ENCODE measurements around the gene NCKAP5. TPM values are rescaled to one million over a fixed set of nuclear protein-coding genes. Genes with fewer than 3 reads are reported as not detected.

Gene NCKAP5
- total RNA-seq, 1 donor from 2014 or later, result 7.7 TPM

DNA sequence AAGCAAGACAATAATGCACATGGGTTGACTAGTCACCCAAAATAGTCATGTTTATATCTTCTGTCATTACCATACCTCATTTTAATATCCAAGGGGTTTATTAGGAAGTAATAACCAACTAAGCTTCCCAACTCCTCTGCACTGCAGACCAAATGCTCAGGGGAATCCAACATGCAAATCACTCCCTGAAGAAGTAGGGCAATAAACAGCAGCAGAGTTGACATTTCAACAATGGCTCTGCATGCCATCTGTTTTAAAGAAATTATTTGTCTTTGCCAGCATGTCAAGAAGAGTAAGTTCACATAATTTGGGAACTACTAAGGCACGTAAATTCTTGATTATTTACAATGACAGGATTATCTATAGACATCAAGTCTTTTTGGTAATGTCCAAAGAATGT is 813.9 kb downstream of the NCKAP5 start:
- H3K36me3 Mint-ChIP-seq, result no peaks in the 10 kb centered on the region
- peaks cover 6% of the 10 kb centered on the region for H3K9me3 Mint-ChIP-seq
- peaks cover 24% of the 10 kb centered on the region for H3K4me1 Mint-ChIP-seq (ENCODE audit: unreplicated experiment)
- no peak overlapping the region for H3K27ac Mint-ChIP-seq
- DNase-seq (ENCODE audit: extremely low spot score, unreplicated experiment), result no peak
- no peak overlapping the region for H3K4me3 Mint-ChIP-seq
- TF ChIP-seq, protein P1, sequence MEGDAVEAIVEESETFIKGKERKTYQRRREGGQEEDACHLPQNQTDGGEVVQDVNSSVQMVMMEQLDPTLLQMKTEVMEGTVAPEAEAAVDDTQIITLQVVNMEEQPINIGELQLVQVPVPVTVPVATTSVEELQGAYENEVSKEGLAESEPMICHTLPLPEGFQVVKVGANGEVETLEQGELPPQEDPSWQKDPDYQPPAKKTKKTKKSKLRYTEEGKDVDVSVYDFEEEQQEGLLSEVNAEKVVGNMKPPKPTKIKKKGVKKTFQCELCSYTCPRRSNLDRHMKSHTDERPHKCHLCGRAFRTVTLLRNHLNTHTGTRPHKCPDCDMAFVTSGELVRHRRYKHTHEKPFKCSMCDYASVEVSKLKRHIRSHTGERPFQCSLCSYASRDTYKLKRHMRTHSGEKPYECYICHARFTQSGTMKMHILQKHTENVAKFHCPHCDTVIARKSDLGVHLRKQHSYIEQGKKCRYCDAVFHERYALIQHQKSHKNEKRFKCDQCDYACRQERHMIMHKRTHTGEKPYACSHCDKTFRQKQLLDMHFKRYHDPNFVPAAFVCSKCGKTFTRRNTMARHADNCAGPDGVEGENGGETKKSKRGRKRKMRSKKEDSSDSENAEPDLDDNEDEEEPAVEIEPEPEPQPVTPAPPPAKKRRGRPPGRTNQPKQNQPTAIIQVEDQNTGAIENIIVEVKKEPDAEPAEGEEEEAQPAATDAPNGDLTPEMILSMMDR (conservative IDR thresholded peaks at IDR 0.05), result no peak
- no peaks in the 10 kb centered on the region for H3K27me3 Mint-ChIP-seq

DNA sequence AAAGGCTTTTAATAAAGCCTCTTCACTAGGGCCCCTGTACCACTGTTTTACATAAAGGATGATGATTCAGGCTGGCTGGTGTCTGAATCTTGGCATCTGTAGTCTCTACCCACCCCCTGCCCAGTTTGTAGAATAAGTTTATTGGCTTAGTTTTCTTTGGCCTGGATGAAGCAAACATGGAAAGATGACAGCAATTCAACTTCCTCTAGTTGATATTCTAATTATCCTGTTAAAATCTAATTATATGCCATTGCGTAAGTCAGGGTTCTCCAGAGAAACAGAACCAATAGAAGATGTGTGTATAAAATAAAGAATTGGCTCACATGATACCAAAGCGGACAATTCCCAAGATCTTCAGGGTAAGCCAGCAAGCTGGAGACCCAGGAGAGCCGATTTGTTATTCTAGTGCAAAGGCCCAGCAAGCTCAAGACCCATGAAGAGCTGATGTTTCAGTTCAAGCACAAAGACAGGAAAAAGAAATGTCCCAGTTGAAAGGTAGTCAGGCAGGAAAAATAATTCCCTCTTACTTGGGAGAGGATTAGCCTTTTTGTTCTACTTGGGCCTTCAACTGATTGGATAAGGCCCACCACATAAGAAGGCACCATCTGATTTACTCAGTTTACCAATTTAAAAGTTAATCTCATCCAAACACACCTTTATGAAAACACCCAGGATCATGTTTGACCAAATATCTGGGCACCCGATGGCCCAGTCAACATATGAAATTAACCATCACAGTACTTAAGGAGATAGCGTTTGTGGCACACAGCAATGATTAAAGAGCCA is 815.6 kb downstream of the NCKAP5 start:
- H3K27ac Mint-ChIP-seq, result no peak overlapping the region
- TF ChIP-seq, protein P1 (conservative IDR thresholded peaks at IDR 0.05), result no peak
- peaks cover 19% of the 10 kb centered on the region for H3K4me1 Mint-ChIP-seq (ENCODE audit: unreplicated experiment)

DNA sequence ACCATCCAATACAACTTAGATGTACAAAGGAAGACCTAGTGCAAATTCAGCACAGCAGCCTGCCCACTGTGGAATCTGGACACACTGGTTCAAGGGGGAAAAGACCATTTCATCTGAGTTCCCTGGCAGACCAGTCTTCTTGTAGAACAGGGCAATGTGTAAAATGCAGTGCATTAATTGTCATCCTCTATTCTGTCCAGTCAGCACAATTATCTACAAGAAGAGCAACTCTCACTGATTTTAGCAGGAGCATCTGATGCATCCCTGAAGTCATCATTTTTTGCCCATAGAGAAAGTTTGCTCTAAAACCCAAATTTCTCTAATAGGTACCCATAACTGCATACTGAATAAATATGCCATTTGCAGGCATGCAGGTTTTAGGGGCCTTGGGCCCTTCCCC is 816.4 kb downstream of the NCKAP5 start:
- H3K36me3 Mint-ChIP-seq, result no peaks in the 10 kb centered on the region
- H3K9me3 Mint-ChIP-seq, result peaks cover 6% of the 10 kb centered on the region
- no peaks in the 10 kb centered on the region for H3K27me3 Mint-ChIP-seq
- H3K4me1 Mint-ChIP-seq (ENCODE audit: unreplicated experiment), result peaks cover 11% of the 10 kb centered on the region
- H3K4me3 Mint-ChIP-seq, result no peak overlapping the region
- DNase-seq (ENCODE audit: extremely low spot score, unreplicated experiment), result no peak
- TF ChIP-seq, protein P1 (conservative IDR thresholded peaks at IDR 0.05), result no peak
- H3K27ac Mint-ChIP-seq, result no peak overlapping the region

More for the DNA sequence above, 815.6 kb downstream of the NCKAP5 start:
- no peak overlapping the region for H3K4me3 Mint-ChIP-seq
- H3K9me3 Mint-ChIP-seq, result peaks cover 6% of the 10 kb centered on the region
- H3K27me3 Mint-ChIP-seq, result no peaks in the 10 kb centered on the region
- DNase-seq (ENCODE audit: extremely low spot score, unreplicated experiment), result no peak
- H3K36me3 Mint-ChIP-seq, result no peaks in the 10 kb centered on the region

DNA sequence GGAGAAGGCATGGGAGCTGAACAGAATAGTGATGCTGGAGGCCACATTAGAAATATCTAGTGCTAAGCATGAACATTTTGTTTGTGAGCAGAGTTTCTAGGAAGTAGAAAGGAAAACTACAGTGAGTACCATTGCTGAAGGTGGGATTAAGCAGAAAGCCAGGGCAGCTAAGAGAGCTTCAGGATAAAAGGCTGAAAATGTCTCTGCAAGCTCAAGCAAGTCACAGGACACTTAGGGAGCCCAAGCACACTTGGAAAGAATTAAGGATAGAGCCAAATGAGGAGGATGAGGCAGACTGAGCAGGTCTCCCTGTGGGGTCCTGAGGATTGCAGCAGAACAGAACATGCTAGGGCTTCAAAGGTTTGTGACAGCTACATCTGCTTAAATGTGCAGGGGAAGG is 817.7 kb downstream of the NCKAP5 start:
- DNase-seq (ENCODE audit: extremely low spot score, unreplicated experiment), result no peak
- no peaks in the 10 kb centered on the region for H3K27me3 Mint-ChIP-seq

DNA sequence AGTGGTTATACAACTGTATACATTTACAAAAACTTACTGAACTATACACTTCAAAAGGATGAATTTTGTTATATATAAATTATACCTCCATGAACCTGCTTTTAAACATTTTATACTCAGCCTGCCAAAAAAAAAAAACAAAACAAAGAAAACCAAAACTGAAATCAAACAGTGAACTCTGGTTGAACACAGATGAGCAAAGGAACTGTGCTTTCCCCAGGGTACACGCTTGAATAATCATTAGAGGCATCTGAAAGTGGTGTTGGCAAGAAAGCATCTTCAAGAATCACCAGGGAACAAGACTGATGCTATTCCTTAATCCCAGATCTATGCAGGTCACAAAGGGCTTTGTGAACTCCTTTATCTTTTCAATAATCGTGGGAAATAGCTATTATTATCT is 821.2 kb downstream of the NCKAP5 start:
- Mint-ChIP-seq H3K9me3 (no peaks in the 10 kb centered on the region), H3K4me1 (ENCODE audit: unreplicated experiment) (peaks cover 10% of the 10 kb centered on the region), H3K4me3 (no peak overlapping the region), H3K27ac (no peak overlapping the region), H3K36me3 (no peaks in the 10 kb centered on the region), H3K27me3 (no peaks in the 10 kb centered on the region)
- TF ChIP-seq, protein P1 (conservative IDR thresholded peaks at IDR 0.05), result no peak
- no peak for DNase-seq (ENCODE audit: extremely low spot score, unreplicated experiment)

More for the DNA sequence above, 817.7 kb downstream of the NCKAP5 start:
- H3K27ac Mint-ChIP-seq, result no peak overlapping the region
- peaks cover 10% of the 10 kb centered on the region for H3K4me1 Mint-ChIP-seq (ENCODE audit: unreplicated experiment)
- peaks cover 6% of the 10 kb centered on the region for H3K9me3 Mint-ChIP-seq
- TF ChIP-seq, protein P1 (conservative IDR thresholded peaks at IDR 0.05), result no peak
- H3K36me3 Mint-ChIP-seq, result no peaks in the 10 kb centered on the region
- no peak overlapping the region for H3K4me3 Mint-ChIP-seq
